Transverse colon (tissue), 4 donors: ENCODE results near the gene GPER1. TPM values are rescaled to one million over a fixed set of nuclear protein-coding genes. Genes with fewer than 3 reads are reported as not detected.

Experiments used
- DNase-seq: peaks from one replicate; pipeline ENCODE4 v3.0.0-alpha.2; 2019
- H3K27ac ChIP-seq, 4 donors: fragments of 200-600 bp; sonication (generic); 2 replicates each; pipeline ENCODE4 v1.5.1; 2016 to 2018; ENCODE audit warnings: inconsistent platforms in 4 of 4
- H3K27me3 ChIP-seq: fragments of 200-600 bp; sonication (generic); 2 replicates; pipeline ENCODE4 v1.5.1; 2017; ENCODE audit warnings: inconsistent platforms
- H3K36me3 ChIP-seq, 4 donors: fragments of 200-600 bp; sonication (generic); 2 replicates each; pipeline ENCODE4 v1.5.1; 2017 to 2019; ENCODE audit warnings: inconsistent platforms in 4 of 4
- H3K4me1 ChIP-seq, 4 donors: fragments of 200-600 bp; sonication (generic); 2 replicates each; pipeline ENCODE4 v1.5.1; 2017 to 2020; ENCODE audit warnings: inconsistent platforms in 4 of 4
- H3K4me3 ChIP-seq, 4 donors: fragments of 200-600 bp; sonication (generic); 1 replicate in 1 of 4; 2 replicates in 3 of 4; pipeline versions ENCODE4 v1.5.1 to v1.6.1; 2017 to 2019; ENCODE audit warnings: inconsistent platforms in 4 of 4
- H3K9me3 ChIP-seq, 2 donors: fragments of 200-600 bp; sonication (generic); 2 replicates each; pipeline ENCODE4 v1.5.1; 2017 to 2019; ENCODE audit warnings: inconsistent platforms in 2 of 2
- EP300 ChIP-seq: sonication (generic); formaldehyde crosslinking; IDR thresholded peaks from one replicate; pipeline ENCODE4 v1.6.1; 2017; ENCODE audit warnings: antibody characterized with exemption, low read depth
- POLR2A ChIP-seq: fragments of 450-650 bp; IDR thresholded peaks from one replicate; pipeline ENCODE4 v1.6.1; 2016; ENCODE audit warnings: antibody characterized with exemption, mild to moderate bottlenecking, moderate library complexity
- POLR2AphosphoS5 ChIP-seq, 3 donors: sonication (generic); formaldehyde crosslinking; IDR thresholded peaks; one replicate each; pipeline ENCODE4 v1.6.1; 2016; ENCODE audit warnings: antibody characterized with exemption in 3 of 3
- WGBS, 2 donors: methylation state at CpG; one replicate each; pipeline ENCODE4 v1.1.5; 2018; ENCODE audit warnings: low coverage in 1 of 2; 5-methylcytosine and 5-hydroxymethylcytosine counted together
- in situ Hi-C, 4 donors: fragments of 200-750 bp; cut with MboI; loops; one replicate each; pipeline versions ENCODE4 v1.15.0 to v1.15.1; 2017; ENCODE audit warnings: low sequenced_read_pairs in 3 of 4, low pct_ligation_motif_present in 1 of 4, low pct_unique_long_range_greater_than_20kb in 1 of 4
- intact Hi-C: fragments of 100-400 bp; cut with DNase I; formaldehyde crosslinking; loops from one replicate; pipeline ENCODE4 v1.15.1; 2023; ENCODE audit warnings: low total_unique reads
- total RNA-seq, 4 donors: library from RNA; depleted of rRNA; stranded (reverse); fragments of >200 nt; gene quantifications; one replicate each; pipeline ENCODE4 v1.1.0, GENCODE V29; 2016
- TF ChIP-seq, protein P1 (sequence below), 5 experiments: fragments of 200-600 bp in 3 of 5; fragments of 450-650 bp in 2 of 5; sonication (generic) in 3 of 5; IDR thresholded peaks; 1 replicate in 2 of 5; 2 replicates in 3 of 5; pipeline ENCODE4 v1.5.1; 2016 to 2017; ENCODE audit warnings: antibody characterized with exemption in 5 of 5, inconsistent platforms in 3 of 5, mild to moderate bottlenecking in 2 of 5, moderate library complexity in 1 of 5

The GPER1 gene
- total RNA-seq, 4 donors from 2014 or later: 2.2 to 33.7 (median 11.7) TPM

DNA sequence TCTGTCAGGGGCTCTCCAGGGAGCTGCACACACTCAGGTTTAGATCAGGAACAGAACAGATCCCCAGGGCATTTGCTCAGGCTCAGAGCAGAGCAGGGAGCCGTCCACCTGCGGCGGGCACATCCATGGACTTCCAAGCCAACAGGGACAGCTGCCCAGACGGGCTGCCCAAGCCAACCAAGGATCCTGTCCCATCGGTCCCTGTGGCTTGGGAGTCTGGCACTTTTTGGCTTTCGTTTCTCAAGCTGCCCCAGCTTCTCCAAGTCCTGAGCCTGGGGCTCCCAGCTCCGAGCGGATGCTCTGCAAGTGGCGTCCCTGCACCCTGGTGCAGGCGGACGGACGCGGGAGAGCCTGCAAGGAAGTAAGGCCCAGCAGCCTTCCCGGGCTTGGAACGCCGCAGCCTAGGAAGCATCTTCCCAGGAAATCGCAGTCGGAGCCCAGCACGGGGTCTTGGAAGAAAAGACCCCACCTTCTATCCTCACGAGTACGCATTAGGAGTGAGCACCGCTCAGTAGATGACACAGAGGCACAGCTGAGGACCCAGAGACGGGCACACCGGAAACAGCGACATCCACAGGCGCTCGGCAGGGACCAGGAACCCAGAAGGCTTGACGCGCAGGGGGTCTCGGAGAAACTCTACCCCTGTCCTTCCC, 37.5 kb upstream of the GPER1 start:
- Histone ChIP-seq H3K27me3 (no peaks in the 10 kb centered on the region), H3K27ac (peak overlapping the region in 2 of 4 donors; percentile 49 to 85), H3K36me3 (no peaks in the 10 kb centered on the region), H3K9me3 (no peaks in the 10 kb centered on the region), H3K4me3 (no peak overlapping the region), H3K4me1 (peaks cover 12 to 81% (median 26%) of the 10 kb centered on the region in 4 donors)
- no peak for TF ChIP-seq POLR2A
- TF ChIP-seq POLR2AphosphoS5 (IDR thresholded peaks at IDR 0.05): no peak
- TF ChIP-seq, protein P1, sequence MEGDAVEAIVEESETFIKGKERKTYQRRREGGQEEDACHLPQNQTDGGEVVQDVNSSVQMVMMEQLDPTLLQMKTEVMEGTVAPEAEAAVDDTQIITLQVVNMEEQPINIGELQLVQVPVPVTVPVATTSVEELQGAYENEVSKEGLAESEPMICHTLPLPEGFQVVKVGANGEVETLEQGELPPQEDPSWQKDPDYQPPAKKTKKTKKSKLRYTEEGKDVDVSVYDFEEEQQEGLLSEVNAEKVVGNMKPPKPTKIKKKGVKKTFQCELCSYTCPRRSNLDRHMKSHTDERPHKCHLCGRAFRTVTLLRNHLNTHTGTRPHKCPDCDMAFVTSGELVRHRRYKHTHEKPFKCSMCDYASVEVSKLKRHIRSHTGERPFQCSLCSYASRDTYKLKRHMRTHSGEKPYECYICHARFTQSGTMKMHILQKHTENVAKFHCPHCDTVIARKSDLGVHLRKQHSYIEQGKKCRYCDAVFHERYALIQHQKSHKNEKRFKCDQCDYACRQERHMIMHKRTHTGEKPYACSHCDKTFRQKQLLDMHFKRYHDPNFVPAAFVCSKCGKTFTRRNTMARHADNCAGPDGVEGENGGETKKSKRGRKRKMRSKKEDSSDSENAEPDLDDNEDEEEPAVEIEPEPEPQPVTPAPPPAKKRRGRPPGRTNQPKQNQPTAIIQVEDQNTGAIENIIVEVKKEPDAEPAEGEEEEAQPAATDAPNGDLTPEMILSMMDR (IDR thresholded peaks at IDR 0.05): no peak
- TF ChIP-seq EP300: no peak
- WGBS, 2 donors: 94% methylated on average over 28 of the region's 30 CpGs; no CpG with 5 or more reads in 1 of the 2 donors
- intact Hi-C loops (no loop called here), in situ Hi-C loops (no loop called here)
- no peak for DNase-seq

DNA sequence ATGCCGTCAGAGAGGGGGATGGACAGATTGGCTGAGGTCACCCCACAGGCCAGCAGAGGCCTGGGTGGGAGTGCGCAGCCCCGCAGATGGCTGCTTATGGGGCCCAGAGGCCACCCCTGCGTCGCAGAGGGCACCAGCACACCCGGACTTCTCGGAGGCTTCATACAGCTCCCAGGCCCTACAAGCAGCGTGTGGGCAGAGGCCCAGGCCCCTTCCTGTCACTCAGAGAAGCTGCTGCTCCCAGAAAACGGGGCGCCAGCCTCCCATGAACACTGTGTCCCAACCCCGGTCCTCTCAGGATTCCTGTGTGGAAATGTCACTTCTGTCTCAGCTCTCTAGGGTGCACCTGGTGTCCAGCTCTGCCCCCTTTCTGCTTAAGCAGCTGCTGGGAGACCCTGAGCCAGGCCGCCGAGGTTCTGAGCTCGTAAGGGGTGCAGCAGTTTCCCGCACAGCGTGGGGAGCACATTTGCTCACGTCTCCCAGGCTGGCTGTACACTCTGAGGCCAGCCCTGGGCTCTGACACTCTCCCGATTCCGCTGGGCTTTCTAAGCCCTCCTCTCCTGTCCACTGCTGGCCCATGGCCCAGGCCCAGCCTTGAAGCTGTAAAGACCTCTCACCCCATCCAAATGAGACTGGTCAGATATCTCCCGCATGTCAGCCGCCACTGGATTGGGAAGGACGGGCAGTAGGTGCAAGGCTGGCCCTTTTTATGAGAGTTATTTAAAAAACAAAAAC, 36.8 kb upstream of the GPER1 start:
- Histone ChIP-seq H3K4me3 (no peak overlapping the region), H3K27me3 (no peaks in the 10 kb centered on the region), H3K4me1 (peaks cover 15 to 81% (median 26%) of the 10 kb centered on the region in 4 donors), H3K36me3 (no peaks in the 10 kb centered on the region), H3K9me3 (no peaks in the 10 kb centered on the region), H3K27ac (peak overlapping the region; percentile 17 to 85 (median 42))
- no peak for DNase-seq
- TF ChIP-seq, protein P1 (IDR thresholded peaks at IDR 0.05): no peak
- TF ChIP-seq POLR2AphosphoS5 (IDR thresholded peaks at IDR 0.05) (no peak), POLR2A (no peak), EP300 (no peak)
- 83 to 100% methylated on average over 2 to 22 of the region's 22 CpGs for WGBS, 2 donors
- intact Hi-C loops (no loop called here), in situ Hi-C loops (no loop called here)

DNA sequence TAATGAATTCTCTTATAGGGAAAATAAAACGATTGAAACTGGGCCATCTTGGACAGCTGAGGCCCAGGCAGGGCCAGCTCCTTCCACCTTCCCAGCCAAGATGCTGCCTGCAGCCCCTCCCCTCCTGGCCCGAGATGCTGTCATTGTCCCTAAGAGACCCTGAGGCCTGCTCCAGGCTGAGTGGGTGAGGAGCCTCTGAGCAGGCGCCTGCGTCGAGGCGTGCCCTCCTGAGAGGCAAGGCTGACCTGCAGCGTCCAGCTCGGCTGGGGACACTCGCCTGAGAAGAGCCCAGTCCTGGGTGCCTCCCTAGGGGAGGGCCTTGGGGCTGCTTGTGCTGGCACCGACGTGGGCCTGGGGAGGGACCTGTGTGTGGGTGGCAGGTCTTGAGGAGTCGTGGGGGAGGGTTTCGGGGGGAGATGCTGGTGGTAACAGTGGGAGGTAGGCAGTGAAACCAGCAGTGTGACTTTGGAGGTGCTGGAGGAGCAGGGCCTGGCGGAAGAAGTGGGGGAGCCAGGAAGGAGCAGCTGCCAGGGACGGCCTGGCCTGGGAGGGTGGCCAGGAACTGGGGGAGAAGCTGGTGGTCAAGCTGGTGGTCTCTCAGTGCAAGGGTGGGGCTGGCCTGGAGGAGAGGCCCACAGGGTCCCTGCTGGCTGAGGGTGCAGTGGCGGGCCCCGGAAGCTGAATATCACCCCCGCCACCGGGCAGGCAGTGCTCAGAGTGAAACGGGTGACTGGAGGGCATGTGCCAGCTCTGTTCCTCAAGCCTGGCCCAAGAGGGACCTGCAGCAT, 35.7 kb upstream of the GPER1 start:
- TF ChIP-seq POLR2A (no peak), EP300 (no peak), POLR2AphosphoS5 (IDR thresholded peaks at IDR 0.05) (no peak)
- TF ChIP-seq, protein P1 (IDR thresholded peaks at IDR 0.05): no peak
- in situ Hi-C loops (no loop called here), intact Hi-C loops (no loop called here)
- 79 to 87% methylated on average over 16 to 17 of the region's 20 CpGs for WGBS, 2 donors
- Histone ChIP-seq H3K4me3 (no peak overlapping the region), H3K27me3 (no peaks in the 10 kb centered on the region), H3K4me1 (peaks cover 14 to 72% (median 18%) of the 10 kb centered on the region in 4 donors), H3K27ac (peak overlapping the region; percentile 13 to 85 (median 42)), H3K36me3 (no peaks in the 10 kb centered on the region), H3K9me3 (no peaks in the 10 kb centered on the region)
- DNase-seq: no peak

DNA sequence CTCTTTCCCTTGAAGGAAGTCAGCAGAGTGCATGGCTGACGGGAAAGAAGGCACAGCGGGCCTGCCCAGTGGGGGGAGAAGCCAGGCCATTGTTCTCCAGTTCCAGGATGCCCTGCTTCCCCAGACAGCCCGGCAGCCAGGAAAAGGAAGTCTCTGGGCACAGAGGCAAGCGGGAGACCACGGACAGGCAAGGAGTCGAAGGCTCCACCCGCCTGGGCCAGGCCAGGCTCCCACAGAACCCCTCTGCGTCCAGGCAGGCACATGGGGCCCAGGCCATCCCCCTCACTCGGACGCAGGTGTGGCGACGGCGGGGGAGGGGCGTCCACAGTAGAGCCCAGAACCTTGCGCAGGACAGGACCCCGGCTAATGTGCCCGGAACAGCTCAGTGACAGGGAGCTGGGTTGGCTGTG, 34.9 kb upstream of the GPER1 start:
- in situ Hi-C loops: no loop called here
- no peak for TF ChIP-seq POLR2AphosphoS5 (IDR thresholded peaks at IDR 0.05)
- TF ChIP-seq EP300: peak; percentile 14
- Histone ChIP-seq H3K27me3 (no peaks in the 10 kb centered on the region), H3K4me3 (no peak overlapping the region), H3K4me1 (peaks cover 7 to 64% (median 16%) of the 10 kb centered on the region in 4 donors), H3K27ac (peak overlapping the region; percentile 10 to 85 (median 31)), H3K9me3 (no peaks in the 10 kb centered on the region), H3K36me3 (no peaks in the 10 kb centered on the region)
- WGBS, 2 donors: 82% methylated on average over 17 of the region's 17 CpGs; no CpG with 5 or more reads in 1 of the 2 donors
- no peak for DNase-seq
- intact Hi-C loops: no loop called here
